Measurements from ENCODE around the gene EBLN1. TPM values are rescaled to one million over a fixed set of nuclear protein-coding genes. Genes with fewer than 3 reads are reported as not detected.
"Not testable (repeated sequence)": the region's sequence is repeated elsewhere in the genome, so short reads cannot be mapped to it uniquely, and the experiment has no call there.

EBLN1 gene
- total RNA-seq, 1 experiment from 2014 or later, result not detected

DNA sequence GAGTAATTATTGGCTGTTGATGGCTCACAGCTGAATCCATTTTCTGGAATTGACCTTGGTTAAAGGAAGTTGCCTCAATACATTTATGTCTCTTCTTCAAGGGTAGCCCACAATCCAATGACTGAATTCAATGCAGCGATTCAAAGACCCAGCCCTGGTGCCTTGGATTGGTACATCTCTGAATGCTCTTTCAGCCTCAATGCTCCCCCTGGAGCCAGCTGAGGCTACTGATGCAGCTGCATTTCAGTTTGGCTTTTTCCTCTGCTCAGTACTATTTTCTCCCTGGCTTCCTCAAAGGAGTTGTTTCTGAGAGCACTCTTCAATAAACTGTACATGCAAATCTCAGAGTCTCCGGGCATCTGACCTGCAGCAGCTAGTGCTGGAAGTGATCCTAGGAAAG, 633 bp upstream of the EBLN1 start:
- CTCF ChIA-PET, result no interaction called here
- peak in 1 of 2 experiments; percentile 26 for DNase-seq

GRCh38 chr10:22217084-22217483, 731 bp downstream of the EBLN1 start:
- BruUV-seq (replicated peaks); H3K36me3 Mint-ChIP-seq (ENCODE audit: insufficient read depth, unreplicated experiment); H3K36me3 ChIP-seq (ENCODE audit: control insufficient read depth, insufficient read depth, low read length); H3K4me1 Mint-ChIP-seq (ENCODE audit: low read depth, unreplicated experiment); H3K27me3 ChIP-seq (replicated peaks; ENCODE audit: control insufficient read depth, insufficient read depth, low read length); POLR2A ChIA-PET; CTCF ChIA-PET; H3K9me3 Mint-ChIP-seq (ENCODE audit: unreplicated experiment); DNase-seq; H3K27ac Mint-ChIP-seq (ENCODE audit: unreplicated experiment); H3K4me3 ChIP-seq (ENCODE audit: low read depth, low read length); H3K9me3 ChIP-seq; H3K4me3 Mint-ChIP-seq (ENCODE audit: unreplicated experiment); intact Hi-C loops (cut with micrococcal nuclease; ENCODE audit: unreplicated experiment); H3K4me1 ChIP-seq: not testable (repeated sequence)
- H3K27me3 Mint-ChIP-seq (ENCODE audit: insufficient read depth, unreplicated experiment), result peaks cover 13% of the 10 kb centered on the region

More for the DNA sequence above, 633 bp upstream of the EBLN1 start:
- no TSS peak for BruUV-seq (replicated peaks)
- intact Hi-C loops (cut with micrococcal nuclease; ENCODE audit: unreplicated experiment), result loop anchor here (1.0 kb wide), 1 partner anchor 225 kb away; no protein-coding TSS in a partner anchor
- no peaks in the 10 kb centered on the region for H3K27me3 ChIP-seq (replicated peaks; ENCODE audit: control insufficient read depth, insufficient read depth, low read length)
- H3K4me3 Mint-ChIP-seq (ENCODE audit: unreplicated experiment), result no peak overlapping the region
- POLR2A ChIA-PET, result no interaction called here
- peaks cover 13% of the 10 kb centered on the region for H3K27me3 Mint-ChIP-seq (ENCODE audit: insufficient read depth, unreplicated experiment)
- no peaks in the 10 kb centered on the region for H3K36me3 Mint-ChIP-seq (ENCODE audit: insufficient read depth, unreplicated experiment)
- no peaks in the 10 kb centered on the region for H3K9me3 Mint-ChIP-seq (ENCODE audit: unreplicated experiment)
- no peak overlapping the region for H3K27ac Mint-ChIP-seq (ENCODE audit: unreplicated experiment)
- no peaks in the 10 kb centered on the region for H3K9me3 ChIP-seq
- H3K4me3 ChIP-seq (ENCODE audit: low read depth, low read length), result no peak overlapping the region
- no peaks in the 10 kb centered on the region for H3K4me1 Mint-ChIP-seq (ENCODE audit: low read depth, unreplicated experiment)
- H3K4me1 ChIP-seq, result no peaks in the 10 kb centered on the region
- H3K36me3 ChIP-seq (ENCODE audit: control insufficient read depth, insufficient read depth, low read length), result no peaks in the 10 kb centered on the region
- TF ChIP-seq, protein P1, sequence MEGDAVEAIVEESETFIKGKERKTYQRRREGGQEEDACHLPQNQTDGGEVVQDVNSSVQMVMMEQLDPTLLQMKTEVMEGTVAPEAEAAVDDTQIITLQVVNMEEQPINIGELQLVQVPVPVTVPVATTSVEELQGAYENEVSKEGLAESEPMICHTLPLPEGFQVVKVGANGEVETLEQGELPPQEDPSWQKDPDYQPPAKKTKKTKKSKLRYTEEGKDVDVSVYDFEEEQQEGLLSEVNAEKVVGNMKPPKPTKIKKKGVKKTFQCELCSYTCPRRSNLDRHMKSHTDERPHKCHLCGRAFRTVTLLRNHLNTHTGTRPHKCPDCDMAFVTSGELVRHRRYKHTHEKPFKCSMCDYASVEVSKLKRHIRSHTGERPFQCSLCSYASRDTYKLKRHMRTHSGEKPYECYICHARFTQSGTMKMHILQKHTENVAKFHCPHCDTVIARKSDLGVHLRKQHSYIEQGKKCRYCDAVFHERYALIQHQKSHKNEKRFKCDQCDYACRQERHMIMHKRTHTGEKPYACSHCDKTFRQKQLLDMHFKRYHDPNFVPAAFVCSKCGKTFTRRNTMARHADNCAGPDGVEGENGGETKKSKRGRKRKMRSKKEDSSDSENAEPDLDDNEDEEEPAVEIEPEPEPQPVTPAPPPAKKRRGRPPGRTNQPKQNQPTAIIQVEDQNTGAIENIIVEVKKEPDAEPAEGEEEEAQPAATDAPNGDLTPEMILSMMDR (IDR thresholded peaks at IDR 0.05; ENCODE audit: insufficient read depth in 1 of 2, low read depth in 1 of 2, low read length in 1 of 2, severe bottlenecking in 1 of 2, unreplicated experiment in 1 of 2), result peak; percentile 27 to 41

DNA sequence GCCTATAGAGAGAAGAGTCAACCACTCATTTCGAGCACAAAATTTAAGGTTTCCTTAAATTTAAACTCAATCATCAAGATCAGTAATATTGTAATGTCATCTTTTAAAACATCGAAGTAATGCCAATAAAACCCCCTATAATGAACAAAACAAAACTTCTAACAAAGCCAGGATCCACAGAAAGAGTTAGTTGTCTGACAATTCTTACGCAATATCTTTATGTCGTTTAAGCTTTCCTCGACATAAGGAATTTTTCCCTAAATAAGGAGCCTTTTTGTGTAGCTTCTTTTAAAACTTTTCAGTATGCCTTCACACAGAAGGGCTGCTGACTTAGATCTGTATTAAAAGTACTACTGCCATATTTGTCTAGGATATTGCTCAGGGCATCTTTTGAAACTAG, 7.5 kb downstream of the EBLN1 start:
- no peaks in the 10 kb centered on the region for H3K4me1 ChIP-seq
- Mint-ChIP-seq H3K27me3 (ENCODE audit: insufficient read depth, unreplicated experiment) (peaks cover 14% of the 10 kb centered on the region), H3K9me3 (ENCODE audit: unreplicated experiment) (no peaks in the 10 kb centered on the region), H3K27ac (ENCODE audit: unreplicated experiment) (no peak overlapping the region), H3K4me1 (ENCODE audit: low read depth, unreplicated experiment) (no peaks in the 10 kb centered on the region), H3K4me3 (ENCODE audit: unreplicated experiment) (no peak overlapping the region), H3K36me3 (ENCODE audit: insufficient read depth, unreplicated experiment) (no peaks in the 10 kb centered on the region)
- ChIA-PET POLR2A (no interaction called here), CTCF (no interaction called here)
- no peaks in the 10 kb centered on the region for H3K27me3 ChIP-seq (replicated peaks; ENCODE audit: control insufficient read depth, insufficient read depth, low read length)
- DNase-seq, result no peak
- TF ChIP-seq, protein P1 (IDR thresholded peaks at IDR 0.05; ENCODE audit: insufficient read depth in 1 of 2, low read depth in 1 of 2, low read length in 1 of 2, severe bottlenecking in 1 of 2, unreplicated experiment in 1 of 2), result no peak
- H3K4me3 ChIP-seq (ENCODE audit: low read depth, low read length), result no peak overlapping the region
- intact Hi-C loops (cut with micrococcal nuclease; ENCODE audit: unreplicated experiment), result no loop called here
- no peaks in the 10 kb centered on the region for H3K36me3 ChIP-seq (ENCODE audit: control insufficient read depth, insufficient read depth, low read length)
- no TSS peak for BruUV-seq (replicated peaks)
- H3K9me3 ChIP-seq, result no peaks in the 10 kb centered on the region

- Histone ChIP-seq H3K4me3 (ENCODE audit: low read depth, low read length) (no peak overlapping the region), H3K27me3 (replicated peaks; ENCODE audit: control insufficient read depth, insufficient read depth, low read length) (no peaks in the 10 kb centered on the region), H3K36me3 (ENCODE audit: control insufficient read depth, insufficient read depth, low read length) (no peaks in the 10 kb centered on the region), H3K4me1 (no peaks in the 10 kb centered on the region), H3K9me3 (no peaks in the 10 kb centered on the region)
- Mint-ChIP-seq H3K4me3 (ENCODE audit: unreplicated experiment) (no peak overlapping the region), H3K27ac (ENCODE audit: unreplicated experiment) (no peak overlapping the region), H3K27me3 (ENCODE audit: insufficient read depth, unreplicated experiment) (peaks cover 8% of the 10 kb centered on the region), H3K36me3 (ENCODE audit: insufficient read depth, unreplicated experiment) (no peaks in the 10 kb centered on the region), H3K9me3 (ENCODE audit: unreplicated experiment) (no peaks in the 10 kb centered on the region), H3K4me1 (ENCODE audit: low read depth, unreplicated experiment) (no peaks in the 10 kb centered on the region)
- DNase-seq, result no peak
- ChIA-PET CTCF (interaction anchor here (0.6 to 0.8 kb wide), 3 partner anchors 114 to 196 kb away, joined by 3 to 8 read pairs (median 4); no protein-coding TSS in a partner anchor), POLR2A (no interaction called here)
- intact Hi-C loops (cut with micrococcal nuclease; ENCODE audit: unreplicated experiment), result no loop called here
- no TSS peak for BruUV-seq (replicated peaks)
- TF ChIP-seq, protein P1 (IDR thresholded peaks at IDR 0.05; ENCODE audit: insufficient read depth in 1 of 2, low read depth in 1 of 2, low read length in 1 of 2, severe bottlenecking in 1 of 2, unreplicated experiment in 1 of 2), result no peak
Observed at GRCh38 chr10:22193945-22194344, 23.9 kb downstream of the EBLN1 start.

Data from Caco-2 (cell line).